Uterus (tissue), 2 donors: ENCODE data around the gene TAF12.
"Not testable (repeated sequence)": the region's sequence is repeated elsewhere in the genome, so short reads cannot be mapped to it uniquely, and the experiment has no call there.

Experiments
- POLR2A ChIP-seq, 2 donors: fragments of 450-650 bp; IDR thresholded peaks; one replicate each; pipeline ENCODE4 v1.6.1; 2016; ENCODE audit warnings: antibody characterized with exemption in 2 of 2, mild to moderate bottlenecking in 1 of 2, moderate library complexity in 1 of 2
- TF ChIP-seq, protein P1 (sequence below), 4 experiments: fragments of 200-600 bp in 2 of 4; fragments of 450-650 bp in 2 of 4; sonication (generic) in 2 of 4; IDR thresholded peaks; one replicate each; pipeline ENCODE4 v1.5.1; 2016 to 2019; ENCODE audit warnings: antibody characterized with exemption in 4 of 4, mild to moderate bottlenecking in 2 of 4, moderate library complexity in 1 of 4

DNA sequence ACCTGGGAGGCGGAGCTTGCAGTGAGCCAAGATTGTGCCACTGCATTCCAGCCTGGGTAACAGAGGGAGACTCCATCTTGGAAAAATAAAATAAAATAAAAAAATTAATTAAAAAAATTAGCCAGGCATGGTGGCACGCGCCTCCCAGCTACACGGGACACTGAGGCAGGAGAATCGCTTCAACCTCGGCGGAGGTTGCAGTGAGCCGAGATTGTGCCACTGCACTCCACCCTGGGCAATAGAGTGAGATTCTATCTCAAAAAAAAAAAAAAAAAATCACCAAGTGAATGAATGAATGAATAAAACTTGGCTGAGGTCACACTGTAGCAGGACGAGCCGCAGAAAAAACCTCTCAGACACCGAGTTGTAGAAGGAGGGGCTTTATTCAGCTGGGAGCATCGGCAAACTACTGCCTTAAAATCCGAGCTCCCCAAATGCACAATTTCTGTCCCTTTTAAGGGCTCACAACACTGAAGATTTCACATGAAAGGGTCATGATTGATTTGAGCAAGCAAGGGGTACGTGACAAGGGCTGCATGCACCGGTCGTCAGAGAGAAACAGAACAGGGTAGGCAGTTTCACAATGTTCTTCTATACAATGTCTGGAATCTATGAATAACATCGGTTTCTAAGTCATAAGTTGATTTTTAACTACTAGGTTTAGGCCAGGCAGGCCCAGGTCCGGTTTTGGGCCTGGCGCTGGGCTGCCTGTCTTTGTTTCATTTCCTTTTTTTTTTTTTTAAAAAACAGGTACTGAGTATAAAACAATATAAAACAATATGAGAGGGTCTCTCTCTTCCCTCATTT lies 56.1 kb downstream of the TAF12 start:
- not testable (repeated sequence) for TF ChIP-seq POLR2A (IDR thresholded peaks at IDR 0.05)
- TF ChIP-seq, protein P1, sequence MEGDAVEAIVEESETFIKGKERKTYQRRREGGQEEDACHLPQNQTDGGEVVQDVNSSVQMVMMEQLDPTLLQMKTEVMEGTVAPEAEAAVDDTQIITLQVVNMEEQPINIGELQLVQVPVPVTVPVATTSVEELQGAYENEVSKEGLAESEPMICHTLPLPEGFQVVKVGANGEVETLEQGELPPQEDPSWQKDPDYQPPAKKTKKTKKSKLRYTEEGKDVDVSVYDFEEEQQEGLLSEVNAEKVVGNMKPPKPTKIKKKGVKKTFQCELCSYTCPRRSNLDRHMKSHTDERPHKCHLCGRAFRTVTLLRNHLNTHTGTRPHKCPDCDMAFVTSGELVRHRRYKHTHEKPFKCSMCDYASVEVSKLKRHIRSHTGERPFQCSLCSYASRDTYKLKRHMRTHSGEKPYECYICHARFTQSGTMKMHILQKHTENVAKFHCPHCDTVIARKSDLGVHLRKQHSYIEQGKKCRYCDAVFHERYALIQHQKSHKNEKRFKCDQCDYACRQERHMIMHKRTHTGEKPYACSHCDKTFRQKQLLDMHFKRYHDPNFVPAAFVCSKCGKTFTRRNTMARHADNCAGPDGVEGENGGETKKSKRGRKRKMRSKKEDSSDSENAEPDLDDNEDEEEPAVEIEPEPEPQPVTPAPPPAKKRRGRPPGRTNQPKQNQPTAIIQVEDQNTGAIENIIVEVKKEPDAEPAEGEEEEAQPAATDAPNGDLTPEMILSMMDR (IDR thresholded peaks at IDR 0.05), result not testable (repeated sequence)
